ENCODE measurements around the gene AKAP8L. TPM values are rescaled to one million over a fixed set of nuclear protein-coding genes. Genes with fewer than 3 reads are reported as not detected.

The AKAP8L gene, protein sequence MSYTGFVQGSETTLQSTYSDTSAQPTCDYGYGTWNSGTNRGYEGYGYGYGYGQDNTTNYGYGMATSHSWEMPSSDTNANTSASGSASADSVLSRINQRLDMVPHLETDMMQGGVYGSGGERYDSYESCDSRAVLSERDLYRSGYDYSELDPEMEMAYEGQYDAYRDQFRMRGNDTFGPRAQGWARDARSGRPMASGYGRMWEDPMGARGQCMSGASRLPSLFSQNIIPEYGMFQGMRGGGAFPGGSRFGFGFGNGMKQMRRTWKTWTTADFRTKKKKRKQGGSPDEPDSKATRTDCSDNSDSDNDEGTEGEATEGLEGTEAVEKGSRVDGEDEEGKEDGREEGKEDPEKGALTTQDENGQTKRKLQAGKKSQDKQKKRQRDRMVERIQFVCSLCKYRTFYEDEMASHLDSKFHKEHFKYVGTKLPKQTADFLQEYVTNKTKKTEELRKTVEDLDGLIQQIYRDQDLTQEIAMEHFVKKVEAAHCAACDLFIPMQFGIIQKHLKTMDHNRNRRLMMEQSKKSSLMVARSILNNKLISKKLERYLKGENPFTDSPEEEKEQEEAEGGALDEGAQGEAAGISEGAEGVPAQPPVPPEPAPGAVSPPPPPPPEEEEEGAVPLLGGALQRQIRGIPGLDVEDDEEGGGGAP
- total RNA-seq (2021) (132 and 147 TPM in 2 replicates), Bru-seq, nascent RNA (percentile 85 among the genes with signal in this experiment), BruChase-seq, experiment 1, labeled RNA remaining after a 2-hour chase (percentile 85 among the genes with signal in this experiment), BruChase-seq, experiment 2, labeled RNA remaining after a 6-hour chase (percentile 92 among the genes with signal in this experiment)
- long read RNA-seq, transcript AKAP8L-201 (14 exons, 2,146 nt): major isoform, 99 of 203 reads
- long read RNA-seq, partial matches to known transcripts: 27 of 203 reads
- long read RNA-seq, other reads (novel, unspliced or antisense): 71 of 203 reads

- no TSS peak for BruUV-seq (replicated peaks)
- TF ChIP-seq EZH2 (IDR thresholded peaks at IDR 0.05; ENCODE audit: borderline replicate concordance, low read depth, low read length, poor library complexity, severe bottlenecking) (no peak), CTCF (conservative IDR thresholded peaks at IDR 0.05; ENCODE audit: low read depth, low read length) (peak; percentile 86)
- CTCF ChIA-PET: interaction anchor here (0.6 to 2.0 kb wide), 6 partner anchors 18 to 1002 kb away, joined by 3 to 17 read pairs (median 6); no protein-coding TSS in a partner anchor
Measured at GRCh38 chr19:15418579-15419412, at the start of gene AKAP8L. AKAP8L (minus strand) TSS chr19:15418988; CDS start chr19:15418923, 65 bp downstream.

GRCh38 chr19:15467734-15468214 is 49.0 kb upstream of the AKAP8L start:
- H3K27me3 ChIP-seq (replicated peaks; ENCODE audit: insufficient read depth, low read depth, low read length, poor library complexity): no peaks in the 10 kb centered on the region
- CTCF ChIA-PET: interaction anchor here (0.6 kb wide), 2 partner anchors 246 to 1347 kb away, joined by 3 to 8 read pairs; no protein-coding TSS in a partner anchor
- no peak for DNase-seq (ENCODE audit: low spot score)
- H3K4me3 ChIP-seq (ENCODE audit: low read depth, low read length, poor library complexity, severe bottlenecking): no peak overlapping the region
- H3K9me3 ChIP-seq (ENCODE audit: low read depth, low read length, poor library complexity, severe bottlenecking): no peaks in the 10 kb centered on the region
- H3K36me3 ChIP-seq (ENCODE audit: insufficient read depth, low read length, poor library complexity, severe bottlenecking): no peaks in the 10 kb centered on the region
- TF ChIP-seq CTCF (conservative IDR thresholded peaks at IDR 0.05; ENCODE audit: low read depth, low read length) (no peak), EZH2 (IDR thresholded peaks at IDR 0.05; ENCODE audit: borderline replicate concordance, low read depth, low read length, poor library complexity, severe bottlenecking) (no peak)
- intact Hi-C loops (cut with micrococcal nuclease; ENCODE audit: unreplicated experiment): no loop called here
- peak overlapping the region; percentile 79 for H3K27ac ChIP-seq (ENCODE audit: low read depth, low read length, poor library complexity, severe bottlenecking)
- peaks cover 14% of the 10 kb centered on the region for H3K4me1 ChIP-seq (ENCODE audit: insufficient read depth, low read length, poor library complexity, severe bottlenecking)
- POLR2A ChIA-PET (ENCODE audit: low non-redundant PET): no interaction called here
- BruUV-seq (replicated peaks): no TSS peak

More at GRCh38 chr19:15418579-15419412, at the start of gene AKAP8L:
- peak; percentile 100 for DNase-seq (ENCODE audit: low spot score)
- POLR2A ChIA-PET (ENCODE audit: low non-redundant PET): interaction anchor here (0.5 to 1.8 kb wide), 5 partner anchors 14 to 287 kb away, joined by 3 to 15 read pairs (median 4); no protein-coding TSS in a partner anchor
- H3K4me1 ChIP-seq (ENCODE audit: insufficient read depth, low read length, poor library complexity, severe bottlenecking): peaks cover 27% of the 10 kb centered on the region
- H3K36me3 ChIP-seq (ENCODE audit: insufficient read depth, low read length, poor library complexity, severe bottlenecking): peaks cover 30% of the 10 kb centered on the region
- intact Hi-C loops (cut with micrococcal nuclease; ENCODE audit: unreplicated experiment): loop anchor here (1.0 to 10.0 kb wide), 3 partner anchors 89 to 154 kb away; partner anchors contain the start of gene CYP4F22
- peak within 1 kb of the TSS; percentile 94 for H3K27ac ChIP-seq (ENCODE audit: low read depth, low read length, poor library complexity, severe bottlenecking)
- peaks cover 9% of the 10 kb centered on the region for H3K9me3 ChIP-seq (ENCODE audit: low read depth, low read length, poor library complexity, severe bottlenecking)
- no peaks in the 10 kb centered on the region for H3K27me3 ChIP-seq (replicated peaks; ENCODE audit: insufficient read depth, low read depth, low read length, poor library complexity)
- peak within 1 kb of the TSS; percentile 80 for H3K4me3 ChIP-seq (ENCODE audit: low read depth, low read length, poor library complexity, severe bottlenecking)
